ENCODE measurements around the gene FRMPD2.
"Not testable (repeated sequence)": the region's sequence is repeated elsewhere in the genome, so short reads cannot be mapped to it uniquely, and the experiment has no call there.

FRMPD2 gene

DNA sequence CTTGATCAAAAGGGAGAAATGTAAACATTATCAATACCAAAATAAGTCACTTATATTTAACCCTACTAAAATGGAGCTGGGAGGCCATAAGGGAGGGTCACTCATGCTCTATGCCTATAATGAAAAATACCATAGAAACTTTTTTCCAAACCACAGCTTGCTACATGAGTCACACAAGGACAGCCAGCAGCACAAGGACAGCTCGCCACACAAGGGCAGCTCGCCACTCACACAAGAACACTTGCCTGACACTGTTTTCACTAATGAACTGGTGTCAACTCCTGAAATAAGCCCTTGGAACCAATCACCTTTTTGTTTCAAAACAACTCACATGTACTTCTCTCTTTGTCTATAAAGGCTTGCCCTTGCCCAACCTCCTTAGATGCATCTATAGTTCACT, 43.3 kb downstream of the FRMPD2 start:
- no peak for DNase-seq

DNA sequence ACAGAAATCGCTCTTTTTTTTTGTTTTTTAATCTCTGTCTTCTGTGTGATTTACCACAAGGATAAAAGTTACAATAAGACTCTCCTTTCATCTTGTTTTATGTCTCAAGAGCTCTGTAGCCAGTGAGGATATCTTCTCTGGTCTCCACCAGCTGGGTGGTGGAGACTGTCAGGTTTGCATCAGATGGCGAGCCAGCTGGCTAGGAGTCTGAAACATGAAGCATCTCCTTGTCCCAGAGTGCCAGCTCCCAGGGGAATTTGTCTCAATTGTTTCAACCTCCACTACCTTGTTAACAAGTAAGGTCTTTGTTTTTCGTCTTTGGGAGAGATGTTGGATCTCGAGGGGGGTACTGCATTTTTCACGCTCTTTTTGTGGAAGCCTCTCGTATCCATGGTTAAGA, 47.3 kb downstream of the FRMPD2 start:
- DNase-seq: no peak

DNA sequence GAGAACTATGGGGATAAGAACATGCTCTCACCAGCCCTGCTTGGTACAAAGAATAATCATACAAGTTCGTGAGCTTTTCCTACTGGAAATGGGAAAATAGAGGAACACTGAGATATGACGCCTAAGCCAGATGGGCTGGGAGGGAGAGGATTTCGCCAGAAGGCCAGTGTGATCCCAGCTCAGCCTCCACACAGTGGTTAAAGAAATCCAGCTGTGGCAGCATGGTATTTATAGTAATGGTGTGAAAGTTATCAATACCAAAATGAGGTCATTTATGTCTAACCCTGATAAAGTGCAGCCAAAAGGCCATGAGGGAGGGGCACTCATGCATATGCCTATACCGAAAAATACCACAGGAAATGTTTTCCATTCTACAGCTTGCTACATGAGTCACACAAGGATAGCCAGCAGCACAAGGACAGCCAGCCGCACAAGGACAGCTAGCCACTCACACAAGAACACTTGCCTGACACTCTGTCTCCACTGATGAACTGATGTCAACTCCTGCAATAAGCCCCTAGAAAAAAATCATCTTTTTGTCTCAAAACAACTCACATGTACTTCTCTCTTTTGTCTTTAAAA, 49.4 kb downstream of the FRMPD2 start:
- DNase-seq: no peak

DNA sequence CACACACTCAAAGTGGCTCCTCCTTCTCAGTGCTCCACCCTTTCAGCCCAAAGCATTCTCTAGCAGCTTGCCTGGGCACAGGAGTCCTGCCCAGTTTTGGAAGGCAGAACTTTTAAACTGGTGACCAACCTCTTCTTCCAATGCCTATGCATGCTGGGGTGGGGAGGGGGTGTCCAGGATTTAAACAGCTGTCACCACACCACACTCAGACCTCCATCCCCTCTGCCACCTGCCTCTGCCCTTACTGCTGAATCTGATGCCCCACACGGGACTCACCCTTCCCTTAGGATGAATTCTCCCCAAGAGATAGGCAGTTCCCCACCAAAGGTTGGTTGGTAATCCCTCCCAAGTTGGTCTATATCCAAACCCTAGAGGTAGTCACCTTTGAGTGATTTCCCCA, 50.2 kb downstream of the FRMPD2 start:
- no peak for DNase-seq

DNA sequence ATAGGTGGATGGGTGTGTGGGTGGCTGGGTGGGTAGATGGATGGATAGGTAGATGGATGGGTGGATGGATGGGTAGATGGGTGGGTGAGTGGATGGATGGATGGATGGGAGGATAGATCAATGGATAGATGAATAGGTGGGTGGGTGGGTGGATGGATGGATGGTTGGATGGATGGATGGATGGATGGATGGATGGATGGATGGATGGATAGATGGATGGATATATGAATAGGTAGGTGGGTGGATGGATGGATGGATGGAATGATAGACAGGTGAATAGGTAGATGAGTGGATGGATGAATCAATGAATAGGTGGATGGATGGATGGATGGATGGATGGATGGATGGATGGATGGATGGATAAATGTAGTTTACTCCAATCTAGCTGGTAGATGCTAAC, 52.7 kb downstream of the FRMPD2 start:
- DNase-seq: no peak

DNA sequence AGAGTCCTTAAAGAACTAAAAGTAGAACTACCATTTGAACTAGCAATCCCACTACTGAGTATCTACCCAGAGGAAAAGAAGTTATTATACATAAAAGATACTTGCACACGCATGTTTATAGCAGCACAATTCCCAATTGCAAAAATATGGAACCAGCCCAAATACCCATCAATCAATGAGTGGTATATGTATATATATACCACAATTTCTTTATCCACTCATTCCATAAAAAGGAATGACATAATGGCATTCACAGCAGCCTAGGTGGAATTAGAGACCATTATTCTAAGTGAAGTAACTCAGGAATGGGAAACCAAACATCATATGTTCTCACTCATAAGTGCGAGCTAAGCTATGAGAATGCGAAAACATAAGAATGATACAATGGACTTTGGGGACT, 53.5 kb downstream of the FRMPD2 start:
- DNase-seq: not testable (repeated sequence)

DNA sequence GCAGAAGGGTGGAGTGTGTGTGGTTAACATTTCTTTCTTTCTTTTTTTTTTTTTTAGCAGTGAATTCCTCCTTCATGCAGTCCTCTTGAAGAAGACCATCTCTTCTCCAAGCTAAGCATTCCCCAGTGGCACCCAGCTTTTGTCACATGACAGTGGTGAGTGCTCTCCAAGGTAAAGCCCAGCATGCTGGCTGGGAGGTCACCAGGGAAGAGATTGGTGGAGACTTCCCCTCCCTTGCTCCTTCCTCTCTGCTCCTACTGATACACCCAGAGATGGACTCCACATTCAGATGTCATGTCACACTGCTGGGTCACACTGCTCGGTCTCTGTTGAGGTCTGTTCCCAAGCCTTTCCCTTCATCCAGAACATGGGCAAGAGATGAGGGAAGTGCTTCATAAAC, 55.3 kb downstream of the FRMPD2 start:
- no peak for DNase-seq

DNA sequence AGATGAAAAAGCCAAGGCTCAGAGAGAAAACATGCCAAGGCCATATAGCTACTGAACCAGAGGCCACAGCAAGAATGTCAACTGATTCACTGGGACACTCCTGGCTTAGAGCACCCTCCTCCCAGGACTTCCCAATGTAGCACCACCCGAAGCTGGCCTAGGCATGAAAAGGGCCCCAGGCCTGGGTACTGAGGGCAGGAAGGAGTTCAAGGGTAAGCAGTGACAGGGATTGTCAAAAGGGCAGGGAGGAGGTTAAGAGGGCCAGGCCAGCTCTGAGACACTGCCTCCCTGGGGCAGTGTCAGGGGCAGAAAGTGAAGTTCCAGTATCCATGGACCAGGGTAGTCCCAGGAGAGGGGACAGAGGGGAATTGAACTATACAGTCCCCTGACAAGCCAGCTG, 57.8 kb downstream of the FRMPD2 start:
- DNase-seq: no peak

DNA sequence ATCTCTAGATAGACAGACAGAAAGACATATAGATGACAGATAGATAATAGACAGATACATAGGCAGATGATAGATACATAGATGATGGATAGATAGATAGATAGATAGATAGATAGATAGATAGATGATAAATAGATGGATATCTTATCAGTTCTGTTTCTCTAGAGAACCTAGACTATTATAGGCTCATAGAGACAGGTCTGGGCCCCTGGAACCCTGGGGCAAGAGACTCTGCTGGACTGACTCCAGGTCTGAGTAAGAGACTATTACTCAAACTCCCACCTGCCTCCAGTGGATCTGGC, 58.3 kb downstream of the FRMPD2 start:
- DNase-seq: no peak

DNA sequence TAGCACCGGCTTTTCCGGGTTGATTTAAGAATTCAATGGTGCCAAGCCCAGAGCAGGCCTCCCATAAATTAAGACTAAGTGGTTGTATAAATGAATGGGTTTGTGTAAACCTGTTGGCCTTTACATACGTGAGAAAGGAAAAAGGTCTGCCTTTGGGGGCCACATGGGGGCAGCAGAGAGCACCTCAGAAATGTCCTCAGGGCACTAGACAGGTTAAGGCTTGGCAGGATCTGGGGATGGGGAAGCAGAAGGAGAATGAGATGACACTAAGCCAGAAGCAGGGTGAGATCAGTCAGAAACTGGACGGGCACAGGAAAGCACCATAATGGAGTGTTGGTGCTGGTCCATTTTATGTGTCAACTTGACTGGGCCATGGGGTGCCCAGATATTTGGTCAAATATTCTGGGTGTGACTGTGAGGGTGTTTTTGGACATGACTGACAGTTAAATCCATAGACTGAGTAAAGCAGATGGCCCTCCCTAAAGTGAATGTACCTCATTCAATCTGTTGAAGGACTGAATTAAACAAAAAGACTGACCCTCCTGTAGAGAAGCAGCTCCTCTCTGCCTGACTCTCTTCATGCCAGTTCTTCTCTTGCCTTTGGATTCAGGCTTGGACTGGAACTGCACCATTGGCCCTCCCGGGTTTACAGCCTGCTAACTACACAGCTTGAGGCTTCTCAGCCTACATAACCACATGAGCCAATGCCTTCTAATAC, 58.9 kb downstream of the FRMPD2 start:
- peak in 1 of 2 experiments; percentile 10 for DNase-seq

DNA sequence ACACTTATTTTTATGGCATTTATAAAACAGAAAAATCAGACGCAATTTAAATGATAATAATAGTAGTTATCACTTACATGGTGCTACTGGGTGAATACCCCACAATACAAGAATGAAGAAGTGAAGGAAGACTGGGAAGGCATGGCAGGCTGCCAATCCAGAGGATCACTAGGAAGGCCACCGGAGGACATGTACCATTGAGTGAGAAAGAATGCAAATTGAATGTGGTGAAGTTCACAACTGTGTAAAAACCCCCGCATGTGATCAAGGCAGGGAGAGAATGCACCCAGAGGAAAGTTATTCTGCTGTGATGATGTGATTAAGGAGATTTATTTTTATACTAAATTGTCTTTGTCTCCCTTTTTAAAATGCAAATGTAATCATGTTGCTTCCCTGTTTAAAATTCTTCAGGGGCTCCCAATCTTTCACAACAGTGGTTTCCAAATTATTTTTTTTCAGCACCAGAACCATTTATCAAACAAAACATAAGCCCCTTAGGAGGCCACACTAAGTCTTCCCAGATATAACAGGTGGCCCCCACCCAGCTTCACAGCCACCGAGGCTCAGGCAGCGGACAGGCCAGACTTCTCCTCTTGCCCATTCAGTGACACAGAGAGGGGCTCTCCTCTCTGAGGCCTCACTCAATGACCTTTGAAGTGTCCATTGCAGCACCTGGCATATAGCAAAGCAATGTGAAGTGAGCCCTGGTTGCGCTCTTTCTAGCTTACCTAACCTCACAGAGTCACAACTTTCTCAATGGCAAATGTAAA, 59.6 kb downstream of the FRMPD2 start:
- no peak for DNase-seq

DNA sequence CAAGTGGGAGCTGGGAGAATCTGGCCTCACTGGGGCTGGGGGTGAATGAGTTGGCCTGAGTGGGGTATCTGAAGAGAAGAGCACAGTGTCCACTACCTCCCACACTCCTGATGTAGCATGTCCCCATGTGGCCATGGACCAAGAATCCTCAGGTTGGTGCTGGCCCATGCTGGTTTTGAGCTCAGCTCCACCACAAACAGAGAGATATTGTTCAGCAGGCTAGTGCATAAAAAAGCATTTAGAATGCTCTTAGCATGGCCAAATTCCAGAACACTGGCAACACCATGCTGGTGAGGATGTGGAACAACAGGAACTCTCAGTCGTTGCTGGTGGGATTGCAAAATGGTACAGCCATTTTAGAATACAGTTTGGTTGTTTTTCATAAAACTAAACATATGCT, 61.4 kb downstream of the FRMPD2 start:
- no peak for DNase-seq

DNA sequence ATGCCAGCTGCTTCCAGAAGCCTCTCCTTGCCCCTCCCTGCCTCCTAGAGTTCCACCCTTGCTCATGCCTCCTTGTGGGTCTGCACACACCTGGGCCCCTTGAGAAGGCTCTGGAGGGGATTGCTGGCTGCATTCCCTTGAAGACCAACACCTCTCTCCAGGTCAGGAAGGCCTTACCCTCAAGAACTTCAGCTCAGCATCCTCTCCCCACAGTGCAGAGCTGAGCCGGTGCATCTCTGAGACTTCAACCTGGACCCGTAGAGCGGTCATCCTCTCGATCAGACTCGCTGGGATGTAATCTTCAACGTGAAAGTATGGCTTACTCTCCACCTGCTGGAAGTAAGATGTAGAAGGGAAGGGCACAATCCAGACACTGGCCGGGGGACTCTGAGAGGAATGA, 62.7 kb downstream of the FRMPD2 start:
- DNase-seq: no peak

DNA sequence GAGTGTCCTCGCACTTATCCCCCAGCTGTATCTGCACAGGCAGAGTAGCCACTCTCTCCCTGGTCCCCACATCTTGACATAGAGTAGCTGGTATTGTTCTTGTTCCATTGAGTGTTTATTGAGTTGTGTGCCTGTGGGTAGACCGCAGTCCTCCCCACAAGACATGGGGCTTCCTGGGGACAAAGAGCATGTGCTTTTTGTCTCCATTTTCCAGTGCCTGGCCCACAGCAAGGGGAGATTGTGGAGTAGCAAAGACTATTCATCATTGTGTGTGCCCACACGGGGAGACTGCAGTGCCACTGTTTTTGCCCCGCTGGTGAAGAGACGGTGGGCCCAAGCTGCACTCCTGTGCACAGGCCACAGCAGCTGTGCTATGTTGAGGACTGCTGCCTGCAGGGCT, 63.5 kb downstream of the FRMPD2 start:
- DNase-seq: no peak

DNA sequence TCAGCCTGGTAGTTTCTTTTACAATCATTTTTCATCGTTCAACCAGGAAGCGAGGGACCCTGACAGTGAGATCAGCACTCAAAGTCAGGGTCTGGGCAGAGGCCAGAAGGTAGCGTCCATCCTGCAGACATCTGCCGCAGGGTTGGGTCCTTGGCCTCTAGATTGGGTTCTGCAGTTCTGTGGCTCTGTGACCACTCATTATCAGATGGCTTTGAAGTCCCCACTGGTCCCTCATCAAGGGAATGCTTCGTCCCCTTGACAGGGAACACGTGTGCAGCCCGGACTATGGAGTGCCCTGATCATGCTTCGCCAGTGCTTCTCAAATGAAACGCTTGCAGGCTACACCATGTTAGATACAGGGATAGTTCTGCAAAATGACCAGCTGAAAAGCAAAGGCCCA, 64.1 kb downstream of the FRMPD2 start:
- no peak for DNase-seq

DNA sequence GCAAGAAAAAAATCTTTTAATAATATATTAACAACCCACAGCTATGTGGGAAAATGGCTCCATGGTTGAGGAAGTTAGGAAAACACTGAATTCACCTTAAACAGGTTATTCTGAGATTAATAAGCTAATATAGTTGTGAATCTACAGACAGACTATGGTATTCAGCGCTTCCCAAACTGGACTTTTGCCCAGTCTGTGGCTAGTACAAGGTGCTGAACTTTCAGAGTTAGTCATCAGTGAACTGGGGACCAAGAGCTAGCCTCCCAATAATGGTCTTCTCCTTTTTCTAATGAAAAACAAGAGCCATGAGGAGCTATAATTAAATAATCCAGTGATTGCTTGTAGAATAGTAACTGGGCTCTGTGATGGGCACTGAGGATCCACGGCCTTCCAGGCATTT, 65.3 kb downstream of the FRMPD2 start:
- no peak for DNase-seq

DNA sequence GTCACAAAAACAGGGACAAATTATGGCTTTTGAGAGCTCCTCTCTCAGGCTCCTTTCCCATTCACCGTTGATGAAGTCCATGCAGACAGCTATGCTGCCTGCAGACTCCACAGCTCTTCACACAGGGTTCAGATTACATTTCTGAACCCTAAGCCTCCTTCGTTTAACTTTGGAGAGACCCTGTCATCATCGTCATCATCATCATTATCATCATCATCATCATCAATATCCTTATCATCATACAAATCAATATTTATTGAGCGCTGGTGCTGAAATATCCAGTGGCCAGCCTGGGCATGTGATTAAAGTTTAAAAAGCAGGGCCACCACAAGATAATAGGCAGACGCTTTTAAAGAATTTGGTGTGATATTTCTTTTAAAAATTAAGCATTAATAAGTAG, 66.6 kb downstream of the FRMPD2 start:
- no peak for DNase-seq

DNA sequence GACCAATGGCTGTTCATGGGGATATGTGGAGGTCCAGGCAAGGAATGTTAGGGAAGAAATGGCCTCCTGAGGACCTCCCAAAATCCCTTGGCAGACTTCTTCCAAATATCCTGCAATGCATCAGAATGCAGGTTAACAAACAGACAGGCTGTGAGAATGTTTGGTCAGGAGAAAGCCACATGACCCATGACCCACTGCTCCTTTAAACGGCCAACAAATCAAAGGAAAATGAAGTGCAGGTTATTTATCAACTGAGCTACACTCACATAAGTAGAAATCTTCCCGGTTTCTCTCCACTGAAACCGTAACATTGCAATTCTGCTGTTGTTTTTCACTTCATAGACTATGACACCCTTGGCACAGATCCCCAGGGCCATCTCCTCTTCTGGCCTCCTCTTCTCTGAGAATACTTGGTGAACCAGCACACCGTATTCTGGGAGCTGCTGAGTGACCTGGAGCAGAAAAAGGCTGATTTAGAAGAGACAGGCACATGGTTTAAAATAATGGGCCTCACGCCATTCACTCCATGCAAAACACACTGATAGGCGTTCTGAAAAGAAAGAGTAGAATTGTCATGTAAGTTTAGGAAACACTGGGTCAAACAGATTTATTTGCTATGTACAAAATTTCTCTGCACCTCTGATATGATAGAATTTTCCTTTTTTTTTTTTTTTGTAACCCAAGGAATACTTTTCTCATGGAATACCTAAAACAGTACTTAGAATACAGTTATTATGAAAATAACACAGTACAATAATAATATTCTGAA, 67.8 kb downstream of the FRMPD2 start:
- no peak for DNase-seq

DNA sequence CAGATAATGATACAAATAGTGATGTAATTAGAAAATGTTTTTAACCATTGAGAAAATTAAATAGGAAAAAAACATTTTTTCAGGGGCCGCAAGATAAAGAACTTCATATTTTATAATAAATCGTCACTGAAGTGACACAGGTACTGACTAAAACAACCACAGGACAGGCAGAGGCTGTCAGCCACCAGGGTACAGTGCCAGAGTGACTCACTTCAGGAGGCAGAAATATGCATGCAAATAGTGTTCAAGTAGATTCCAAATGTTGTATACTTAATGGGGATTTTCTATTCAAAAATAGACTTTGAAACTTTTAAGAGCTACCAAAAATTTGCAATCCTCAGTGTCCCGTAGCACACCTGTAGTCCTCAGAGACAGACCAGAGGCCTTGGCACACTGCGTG, 68.6 kb downstream of the FRMPD2 start:
- no peak for DNase-seq

DNA sequence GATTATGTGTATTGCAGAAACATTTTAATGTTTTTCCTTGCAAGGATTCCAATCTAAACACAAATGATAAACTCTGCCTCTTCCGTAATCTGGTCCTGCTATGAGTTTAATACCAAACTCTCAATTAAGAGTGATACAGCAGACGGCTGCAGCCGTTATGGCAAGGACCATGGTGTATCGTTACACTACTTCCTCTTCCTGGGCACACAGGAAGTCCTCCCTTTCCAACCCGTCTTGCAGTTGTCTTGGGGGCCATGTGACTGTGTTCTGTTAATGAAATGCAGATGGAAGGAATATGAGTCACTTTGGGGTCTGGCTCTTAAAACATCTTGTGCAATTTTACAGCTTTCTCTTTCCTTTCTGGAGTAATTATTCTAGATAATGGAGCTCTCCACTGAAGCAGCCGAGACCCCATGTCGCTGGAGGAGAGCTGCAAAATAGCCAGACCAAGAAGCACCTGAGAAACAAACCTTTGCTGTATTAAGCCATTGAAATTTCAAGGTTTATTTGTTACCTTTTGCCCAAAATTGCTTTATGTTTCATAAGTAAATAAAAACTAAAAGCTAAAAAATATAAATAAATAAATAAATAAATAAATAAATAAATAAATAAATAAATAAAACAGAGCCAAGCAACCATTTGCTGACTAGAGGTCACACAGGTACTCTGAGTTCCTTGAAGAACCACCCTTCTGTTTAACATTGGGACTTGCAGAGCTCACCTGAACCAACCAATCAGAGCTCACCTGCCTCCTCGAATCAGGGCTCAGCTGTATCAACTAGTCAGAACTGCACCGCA, 74.7 kb downstream of the FRMPD2 start:
- no peak for DNase-seq

DNA sequence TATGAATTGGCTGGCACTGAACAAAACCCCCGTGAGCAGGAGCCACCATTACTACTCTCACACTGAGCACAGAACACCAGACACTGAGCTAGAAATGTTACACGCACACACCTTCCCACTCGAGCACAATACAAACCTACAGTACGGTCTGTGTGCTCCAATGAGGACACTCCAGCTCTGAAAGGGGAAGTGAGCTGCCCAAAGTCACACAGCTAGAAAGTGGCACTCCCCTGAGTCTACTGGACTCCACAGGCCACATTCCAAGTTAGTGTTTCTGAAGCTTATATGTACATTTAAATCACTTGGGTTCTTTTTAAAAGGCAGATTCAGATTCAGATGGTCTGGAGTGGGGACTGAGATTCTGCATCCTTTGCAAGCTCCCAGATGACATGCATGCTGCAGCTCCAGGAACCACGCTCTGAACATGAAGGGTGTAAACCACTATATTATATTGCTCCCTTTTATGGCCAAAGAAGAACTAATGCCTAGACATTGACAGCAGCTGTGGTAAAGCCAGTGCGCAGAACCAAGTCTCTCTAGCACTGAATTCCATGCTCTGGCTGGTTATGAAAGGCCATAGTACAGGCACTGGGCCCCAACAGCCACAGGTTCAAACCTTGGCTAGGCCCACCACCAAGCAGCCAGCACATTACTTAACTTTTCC, 77.1 kb downstream of the FRMPD2 start:
- DNase-seq: no peak

DNA sequence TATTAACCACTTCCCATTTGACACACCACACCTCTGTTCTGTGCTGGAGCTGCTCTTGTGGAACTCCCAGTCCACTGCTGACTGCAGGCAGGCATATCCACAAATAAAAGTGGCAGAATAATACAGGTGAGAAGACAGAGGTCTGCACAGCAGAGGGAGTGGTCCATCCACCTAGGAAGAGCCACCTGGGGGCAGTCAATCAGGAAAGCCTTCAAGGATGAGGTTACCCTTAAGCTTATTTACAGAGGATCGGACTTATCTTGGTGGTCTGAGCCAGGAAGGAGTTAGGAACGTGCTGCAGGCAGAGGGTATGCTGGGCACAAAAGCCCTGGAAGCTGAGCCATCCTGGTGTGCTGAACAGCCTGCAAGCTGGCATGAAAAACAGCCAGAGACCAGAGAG, 78.7 kb downstream of the FRMPD2 start:
- no peak for DNase-seq
